Effector CD4-positive, alpha-beta T cell (primary cell): Measurements from ENCODE around the gene ADCY2.

Experiments
- DNase-seq: peaks from one replicate; pipeline ENCODE4 v3.0.0-alpha.2; 2020

The ADCY2 gene

DNA sequence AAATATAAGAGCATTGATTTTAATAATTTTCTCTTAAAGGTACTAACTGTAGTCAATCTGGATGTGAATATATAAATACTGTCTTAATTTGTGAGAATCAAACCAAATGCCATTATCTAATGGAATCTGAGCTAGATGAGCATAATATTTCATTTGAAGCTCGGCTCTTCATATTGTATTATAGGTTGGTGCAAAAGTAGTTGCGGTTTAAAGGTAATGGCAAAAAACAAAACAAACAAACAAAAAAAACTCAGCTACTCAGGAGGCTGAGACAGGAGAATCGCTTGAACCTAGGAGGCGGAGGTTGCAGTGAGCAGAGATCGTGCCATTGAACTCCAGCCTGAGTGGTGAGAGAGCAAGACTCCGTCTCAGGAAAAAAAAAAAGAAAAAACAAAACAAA is 358.6 kb downstream of the ADCY2 start:
- DNase-seq = no peak

GRCh38 chr5:7754997-7755596 is 359.2 kb downstream of the ADCY2 start:
- no peak for DNase-seq

- no peak for DNase-seq
Observed at GRCh38 chr5:7755958-7756357, 360.0 kb downstream of the ADCY2 start.

GRCh38 chr5:7756453-7756852 is 360.5 kb downstream of the ADCY2 start:
- DNase-seq = no peak

DNA sequence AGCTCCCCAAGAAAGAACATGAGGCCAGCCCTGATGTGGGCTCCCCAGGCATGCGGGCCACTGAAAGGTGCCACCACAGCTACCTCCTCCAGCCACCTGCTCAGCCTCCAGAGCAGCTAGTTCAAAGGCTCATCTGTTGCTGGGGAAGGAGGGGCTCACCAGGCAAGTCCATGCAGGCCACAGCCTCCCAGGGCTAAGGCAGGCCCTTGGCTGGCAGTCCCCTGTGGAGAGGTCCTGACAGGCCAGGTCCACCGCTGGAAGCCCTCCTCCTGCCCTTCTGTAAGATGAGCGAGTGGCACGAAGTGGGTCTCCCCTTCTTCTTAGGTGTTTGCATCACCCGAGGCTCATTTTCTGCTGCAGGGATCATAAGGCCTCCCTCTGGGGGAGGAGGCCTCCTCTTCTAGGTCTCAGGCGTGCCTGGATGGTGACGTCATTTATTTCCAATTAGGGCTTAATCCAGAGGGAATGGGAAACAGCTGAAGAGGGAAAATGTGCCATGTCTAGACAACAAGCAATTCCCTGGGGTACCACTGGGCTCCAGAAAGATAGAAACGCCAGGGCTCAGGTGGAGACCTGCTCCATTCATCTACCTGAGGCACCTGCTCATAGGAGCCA is 363.4 kb downstream of the ADCY2 start:
- no peak for DNase-seq

- DNase-seq = no peak
Observed at GRCh38 chr5:7759951-7760580, 364.1 kb downstream of the ADCY2 start.

- DNase-seq = no peak
Observed at GRCh38 chr5:7762267-7762666, 366.3 kb downstream of the ADCY2 start.

DNA sequence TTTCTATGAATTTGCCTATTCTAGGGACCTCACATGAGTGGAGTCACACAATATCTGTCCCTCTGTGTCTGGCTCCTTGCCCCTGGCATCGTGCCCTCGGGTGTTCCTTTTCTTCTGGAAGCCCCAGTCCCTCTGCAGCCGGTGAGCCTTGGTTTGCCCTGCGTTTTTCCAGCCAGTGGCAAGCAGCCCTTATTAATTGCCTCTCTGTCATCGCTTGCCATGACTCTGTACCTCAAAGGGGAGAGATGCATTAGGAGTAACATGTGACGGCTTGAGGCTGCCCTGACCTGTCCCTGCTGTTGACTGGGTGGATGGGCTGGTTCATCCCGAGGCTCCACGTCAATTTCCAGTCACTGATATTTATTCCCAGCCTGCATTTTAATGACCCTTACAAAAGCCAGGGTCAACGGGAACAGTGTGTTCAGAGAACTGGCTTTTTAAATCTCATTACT is 367.7 kb downstream of the ADCY2 start:
- DNase-seq = no peak

GRCh38 chr5:7764452-7764851 is 368.5 kb downstream of the ADCY2 start:
- DNase-seq = no peak

DNA sequence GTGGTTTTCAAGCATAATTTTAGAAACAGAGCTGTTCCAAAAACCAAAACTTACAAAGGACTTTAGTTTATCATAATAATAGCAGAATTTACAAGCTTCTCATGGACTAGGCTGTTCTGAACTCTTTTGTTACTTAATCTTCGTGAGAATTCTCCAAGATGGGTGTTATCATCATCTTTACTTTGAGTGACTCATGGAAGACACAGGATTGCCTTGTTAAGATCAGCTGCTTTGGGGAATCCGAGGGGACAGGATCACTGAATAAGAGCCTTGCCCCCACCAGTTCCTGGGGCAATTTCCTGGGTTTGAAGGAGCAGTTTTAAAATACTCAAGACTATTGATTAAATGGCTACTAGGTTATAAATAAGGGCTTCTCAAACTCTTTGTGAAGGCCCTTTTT is 374.5 kb downstream of the ADCY2 start:
- no peak for DNase-seq

GRCh38 chr5:7772141-7772540 is 376.2 kb downstream of the ADCY2 start:
- DNase-seq = no peak

GRCh38 chr5:7773178-7773577 is 377.2 kb downstream of the ADCY2 start:
- DNase-seq = no peak

GRCh38 chr5:7776442-7776841 is 380.5 kb downstream of the ADCY2 start:
- no peak for DNase-seq

DNA sequence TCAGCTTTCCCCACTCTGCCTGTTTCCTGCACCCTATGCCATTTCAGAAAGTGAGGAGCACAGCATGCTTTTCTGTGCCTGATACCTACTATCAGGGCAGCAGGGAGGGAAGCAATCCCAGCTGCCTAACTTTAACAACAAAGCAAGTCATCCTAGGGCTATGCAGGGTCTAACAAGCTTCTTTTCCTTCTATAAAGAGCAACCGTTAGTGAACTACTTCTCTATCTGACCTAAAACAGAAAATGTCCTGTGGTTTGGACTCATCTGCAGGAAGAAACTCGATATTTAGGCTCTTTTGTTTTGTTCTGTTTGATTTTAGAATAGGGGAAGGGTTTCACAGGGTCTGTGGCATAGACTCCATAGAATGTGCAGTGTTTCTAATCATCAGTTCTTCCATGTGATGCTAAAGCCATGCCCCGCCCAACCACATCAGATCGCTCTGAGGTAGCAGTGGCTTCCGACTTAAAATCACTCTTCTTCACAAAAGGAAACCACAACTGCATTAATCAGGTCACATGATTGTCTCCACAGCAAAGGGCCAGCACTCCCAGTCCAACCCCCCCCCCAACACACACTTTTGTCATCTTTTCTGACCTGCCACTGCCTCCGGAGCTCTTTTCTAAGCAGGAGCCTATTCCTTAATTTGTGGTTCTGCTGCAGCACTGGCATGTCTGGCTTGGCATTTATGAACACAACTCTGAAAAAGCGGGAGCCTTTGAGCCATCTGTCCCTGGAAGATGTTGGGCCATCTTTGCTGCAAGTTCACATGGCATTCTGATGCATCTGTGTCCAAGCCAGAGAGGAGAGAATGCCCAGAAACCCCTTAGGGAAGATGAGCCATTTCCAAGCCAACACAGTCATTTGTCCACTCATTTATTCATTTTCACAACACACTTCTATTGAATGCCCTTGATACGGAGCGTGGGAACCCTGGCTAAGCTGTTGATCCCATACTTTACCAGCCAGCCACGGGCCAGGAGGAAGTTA is 383.4 kb downstream of the ADCY2 start:
- no peak for DNase-seq

- DNase-seq = no peak
Observed at GRCh38 chr5:7781899-7782298, 386.0 kb downstream of the ADCY2 start.

- no peak for DNase-seq
Observed at GRCh38 chr5:7784683-7785380, 388.9 kb downstream of the ADCY2 start.

DNA sequence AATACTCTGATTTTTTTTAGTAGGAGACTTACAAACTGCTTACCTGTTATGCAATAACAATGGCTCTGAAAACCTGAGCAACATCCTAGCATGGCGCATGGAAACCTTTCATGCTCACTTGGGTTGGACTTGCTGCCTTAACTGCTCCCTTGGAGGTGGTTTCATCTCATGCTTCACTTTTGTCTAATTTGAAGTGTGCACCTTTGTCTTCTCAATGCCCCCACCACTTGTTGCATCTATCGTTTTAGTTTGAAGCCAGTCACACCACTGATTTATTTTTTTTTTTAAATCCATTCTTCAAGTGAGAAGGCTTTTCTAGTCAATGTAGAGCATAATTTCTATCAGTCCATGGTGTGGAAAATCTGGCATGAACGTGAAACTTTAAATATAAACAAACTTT is 391.8 kb downstream of the ADCY2 start:
- no peak for DNase-seq

DNA sequence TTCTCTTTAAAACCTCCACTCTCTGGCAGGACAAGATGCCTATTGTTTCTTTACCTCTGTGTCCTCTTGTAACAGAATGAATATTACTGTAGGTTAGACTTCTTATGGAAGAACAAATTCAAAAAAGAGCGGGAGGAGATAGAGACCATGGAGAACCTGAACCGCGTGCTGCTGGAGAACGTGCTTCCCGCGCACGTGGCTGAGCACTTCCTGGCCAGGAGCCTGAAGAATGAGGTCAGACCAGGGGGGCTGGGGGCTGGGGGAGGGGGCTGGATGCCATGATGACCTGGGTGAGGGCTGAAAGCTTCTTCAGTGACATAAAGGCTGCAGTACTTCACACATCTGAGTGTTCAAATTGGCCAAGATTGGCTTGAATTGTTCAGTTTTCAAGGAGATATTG is 393.6 kb downstream of the ADCY2 start:
- no peak for DNase-seq

GRCh38 chr5:7793895-7794294 is 398.0 kb downstream of the ADCY2 start:
- no peak for DNase-seq

DNA sequence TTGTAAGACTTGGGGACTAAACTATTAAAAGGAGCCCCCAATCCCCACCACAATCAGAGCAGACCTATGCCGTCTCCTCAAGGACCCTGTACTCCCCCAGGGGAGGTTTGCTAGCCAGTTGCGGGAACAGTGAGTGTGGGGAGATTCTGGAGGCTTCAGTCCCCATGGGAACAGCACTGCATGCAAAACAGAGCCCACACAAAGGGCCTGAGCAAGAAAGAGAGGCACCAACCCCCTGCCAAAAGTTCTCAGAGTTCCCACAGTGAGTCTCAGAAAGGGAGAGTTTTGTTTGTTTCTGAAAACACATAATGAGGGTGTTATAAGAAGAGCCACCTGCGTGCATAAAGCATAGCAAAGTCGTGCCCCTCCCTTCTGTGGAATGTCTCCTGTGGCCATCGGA is 398.4 kb downstream of the ADCY2 start:
- DNase-seq = no peak

DNA sequence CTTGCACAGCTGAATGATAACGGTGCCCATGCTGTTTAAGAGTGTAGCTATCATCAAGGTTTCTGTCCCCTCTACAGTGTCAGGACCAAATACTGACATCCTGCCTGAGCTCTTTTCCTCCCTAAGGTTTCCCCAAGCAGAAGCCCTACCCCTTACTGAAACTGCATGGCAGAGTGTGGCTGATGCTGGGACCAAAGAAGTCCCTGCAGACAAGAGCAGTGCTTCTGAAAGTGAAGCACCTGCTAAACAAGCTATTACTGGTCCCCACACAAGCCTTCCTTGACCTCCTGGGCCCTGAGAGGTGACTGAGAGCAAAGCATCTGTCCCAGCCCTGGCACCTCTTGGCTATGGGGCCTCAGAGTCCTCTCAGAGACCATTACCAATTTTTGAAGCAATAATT is 398.9 kb downstream of the ADCY2 start:
- DNase-seq = no peak

DNA sequence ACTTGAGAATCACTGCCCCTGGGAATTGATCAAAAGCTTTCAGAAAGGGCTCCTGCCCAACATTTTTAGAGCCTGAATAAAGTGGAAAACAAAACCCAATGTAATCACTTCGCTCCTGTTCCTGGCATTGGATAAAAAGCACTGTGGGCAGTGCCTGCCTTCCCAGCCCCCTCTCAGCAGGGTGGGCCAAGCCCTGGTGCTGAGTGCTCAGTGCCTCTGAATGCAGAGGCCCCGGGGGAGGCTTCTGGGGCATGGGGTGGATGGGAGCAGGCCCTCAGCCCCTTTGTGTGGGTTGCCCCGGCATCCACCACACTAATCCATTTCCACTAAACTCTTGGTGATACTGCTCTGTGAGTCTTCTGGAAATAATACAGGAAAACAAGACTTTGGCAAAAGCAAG is 399.4 kb downstream of the ADCY2 start:
- DNase-seq = no peak
